ENCODE data around the gene LDLRAD3. TPM values are rescaled to one million over a fixed set of nuclear protein-coding genes. Genes with fewer than 3 reads are reported as not detected.

The LDLRAD3 gene
- total RNA-seq, 1 donor from 2014 or later: 3.9 TPM

DNA sequence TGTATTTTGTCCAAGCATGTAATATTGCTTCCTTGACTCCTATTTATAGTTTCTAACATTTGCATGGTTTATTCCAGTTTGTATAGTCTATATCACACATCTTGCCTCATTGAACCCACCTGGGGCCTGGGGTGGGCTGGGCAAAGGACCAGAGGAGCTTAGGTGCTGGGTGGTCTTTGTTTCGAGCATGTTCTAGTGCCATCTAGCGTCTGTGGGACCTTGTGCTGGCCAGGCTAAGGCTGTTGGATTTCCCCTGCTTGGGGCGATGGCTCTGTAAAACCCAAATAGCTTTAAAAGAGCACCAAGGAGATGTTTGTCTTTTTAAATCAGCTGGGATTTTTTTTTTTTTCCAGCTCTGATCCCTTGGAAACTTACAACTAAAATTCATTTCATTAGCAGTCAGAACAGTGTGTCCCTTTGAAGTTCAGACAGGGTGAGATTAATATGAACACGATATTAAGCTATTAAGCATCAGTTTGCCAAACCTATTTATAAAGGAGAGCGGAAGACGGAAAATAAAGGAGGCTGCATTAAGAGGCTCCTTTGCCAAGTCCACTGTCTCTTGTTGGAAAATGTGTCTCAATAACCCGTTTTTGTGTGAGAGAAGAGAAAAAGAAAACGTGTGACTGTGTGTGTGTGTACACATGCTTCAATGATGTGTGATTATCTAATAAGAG lies 188.0 kb downstream of the LDLRAD3 start:
- peak; percentile 39 for DNase-seq (ENCODE audit: low read depth)

DNA sequence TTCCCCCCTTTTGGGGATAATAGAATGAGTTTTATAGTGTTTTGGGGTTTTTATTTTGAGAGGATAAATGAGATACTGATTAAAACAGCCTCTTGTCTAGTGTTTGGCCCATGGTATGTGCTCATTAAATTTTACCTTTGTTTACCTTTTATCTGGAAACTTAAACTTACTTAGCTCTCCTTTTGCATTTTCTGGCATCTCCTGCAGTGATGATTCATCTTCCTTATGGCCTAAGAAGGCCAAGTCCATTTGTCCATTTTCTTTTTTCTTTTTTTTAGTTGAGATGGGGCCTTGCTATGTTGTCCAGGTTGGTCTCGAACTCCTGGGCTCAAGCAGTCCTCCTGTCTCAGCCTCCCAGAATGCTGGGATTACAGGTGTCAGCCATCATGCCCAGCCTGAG lies 189.1 kb downstream of the LDLRAD3 start:
- no peak for DNase-seq (ENCODE audit: low read depth)

DNA sequence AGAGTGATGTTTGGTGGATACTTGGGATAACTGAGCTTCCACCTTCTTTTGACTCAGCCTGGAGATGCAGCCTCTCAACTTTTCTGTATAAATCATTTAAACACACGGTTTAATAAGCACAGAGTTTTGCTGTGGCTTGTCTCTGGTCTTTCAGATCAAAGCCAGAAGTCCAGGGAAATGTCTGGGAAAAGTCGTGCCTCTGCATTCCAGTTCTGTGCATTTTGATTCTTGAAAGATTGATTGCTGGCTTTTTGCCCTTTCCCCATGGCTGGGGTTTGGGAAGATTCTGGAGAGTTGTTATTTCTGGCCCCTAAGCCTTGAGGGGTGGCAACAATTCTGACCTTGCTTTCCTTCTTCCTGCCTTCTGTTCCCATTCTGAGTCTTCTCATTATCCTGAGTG lies 191.2 kb downstream of the LDLRAD3 start:
- no peak for DNase-seq (ENCODE audit: low read depth)

DNA sequence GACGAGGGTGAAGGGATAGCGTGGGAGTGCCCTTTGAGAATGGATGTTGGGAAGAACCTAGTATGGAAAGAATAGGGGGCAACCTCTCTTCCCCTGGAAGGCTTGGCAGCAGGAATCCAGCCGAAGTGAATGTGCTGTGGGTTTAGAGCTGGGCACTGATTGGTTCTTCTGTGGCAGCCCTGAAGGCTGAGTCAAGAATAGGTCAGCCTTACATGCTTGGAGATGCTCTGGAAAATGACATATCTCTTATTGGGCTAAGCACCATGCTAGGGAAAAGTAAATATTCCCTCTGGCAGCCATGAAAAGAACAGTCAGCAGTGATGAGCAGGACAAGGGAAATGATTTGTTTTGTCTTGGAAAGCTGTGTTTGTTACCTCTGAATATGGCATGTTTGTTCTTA lies 195.9 kb downstream of the LDLRAD3 start:
- DNase-seq (ENCODE audit: low read depth): no peak

DNA sequence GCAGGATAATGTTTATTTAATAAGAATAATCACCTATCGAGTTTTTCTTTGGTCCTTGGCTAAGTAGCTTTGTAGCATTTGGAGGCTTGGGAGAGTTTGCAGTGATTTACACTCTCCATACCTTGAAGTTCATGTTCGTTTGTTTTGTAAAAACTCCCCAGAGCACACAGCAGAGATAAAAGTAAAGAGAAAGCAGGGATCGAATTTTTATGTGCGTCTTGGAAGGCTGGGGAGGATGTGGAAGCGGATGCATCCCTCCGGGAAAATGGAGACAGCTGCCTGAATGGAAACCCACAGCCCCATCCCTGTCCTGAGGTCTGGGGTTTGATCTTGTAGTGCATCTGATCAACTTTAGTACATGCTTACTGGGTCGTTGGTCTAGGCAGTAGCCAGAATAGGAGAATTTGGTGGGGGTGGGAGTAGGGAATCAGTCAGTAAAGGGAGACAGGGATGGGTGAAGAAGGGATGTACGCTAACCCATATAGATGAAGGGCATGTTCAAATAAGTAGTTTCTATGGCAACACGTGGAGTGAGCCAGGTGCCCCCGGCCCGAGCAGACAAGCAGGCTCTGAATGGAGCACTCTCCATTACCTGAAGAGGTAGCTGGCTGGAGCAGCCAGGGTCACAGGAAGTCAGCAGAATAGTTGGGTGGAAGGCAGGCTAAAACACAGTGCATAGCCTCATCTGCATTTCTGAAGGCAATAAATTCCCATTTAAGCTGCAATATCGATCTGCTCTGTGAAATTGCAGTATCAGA lies 197.5 kb downstream of the LDLRAD3 start:
- no peak for DNase-seq (ENCODE audit: low read depth)

DNA sequence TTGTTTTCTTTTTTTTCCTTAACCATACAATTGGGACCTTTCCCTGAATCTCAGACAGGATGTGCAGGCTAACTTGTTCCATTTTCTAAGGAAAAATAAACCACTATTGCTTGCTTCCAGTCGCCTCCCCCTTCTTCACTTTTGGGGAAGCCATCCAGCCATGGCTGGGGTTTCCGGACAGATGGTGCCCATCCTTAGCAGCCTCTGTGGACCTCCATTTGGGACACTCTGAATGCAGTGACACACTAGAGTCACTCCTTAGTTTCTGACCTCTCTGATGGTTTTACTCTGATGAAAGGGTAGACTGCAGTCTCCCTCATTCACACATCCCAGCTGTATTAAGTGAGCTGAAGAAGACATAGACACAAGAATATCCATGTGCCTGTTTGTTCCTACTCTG lies 198.1 kb downstream of the LDLRAD3 start:
- DNase-seq (ENCODE audit: low read depth): no peak

DNA sequence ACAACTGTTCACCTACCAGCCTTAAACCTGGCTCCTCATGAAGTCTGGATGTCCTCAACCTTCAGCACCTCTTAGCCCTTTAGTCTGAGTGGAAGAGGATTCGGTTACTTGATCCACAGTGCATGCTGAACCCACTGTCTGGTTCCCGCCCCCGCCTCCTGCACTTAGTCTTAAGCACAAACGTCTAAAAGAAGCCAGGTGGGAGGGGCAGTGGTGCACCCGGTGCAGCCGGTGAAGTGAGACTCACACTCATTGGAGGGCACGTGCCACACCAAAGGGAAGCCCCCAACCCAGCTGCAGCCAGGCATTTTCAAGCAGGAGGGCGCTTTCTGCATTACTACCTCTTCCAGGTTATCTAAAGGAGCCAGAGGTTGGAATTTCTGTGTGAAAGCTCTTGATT lies 198.6 kb downstream of the LDLRAD3 start:
- no peak for DNase-seq (ENCODE audit: low read depth)

DNA sequence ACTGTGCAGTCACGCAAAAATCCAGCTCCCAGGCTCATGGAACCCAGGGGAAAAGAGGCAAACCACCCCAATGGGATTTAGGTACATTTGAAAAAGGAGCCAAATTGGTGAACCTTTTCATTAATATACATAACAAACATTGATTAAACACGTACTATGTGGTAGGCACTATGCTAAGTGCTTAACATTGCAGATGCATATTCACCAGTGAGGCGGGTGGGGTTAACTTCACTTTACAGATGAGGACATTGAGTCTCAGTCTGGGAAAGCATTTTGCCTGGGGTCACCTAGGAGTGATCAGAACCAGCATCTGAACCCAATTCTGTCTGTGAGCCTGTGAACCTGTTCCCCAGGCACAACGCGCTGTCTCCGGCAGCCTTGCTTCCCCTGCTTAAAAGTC lies 199.0 kb downstream of the LDLRAD3 start:
- no peak for DNase-seq (ENCODE audit: low read depth)

DNA sequence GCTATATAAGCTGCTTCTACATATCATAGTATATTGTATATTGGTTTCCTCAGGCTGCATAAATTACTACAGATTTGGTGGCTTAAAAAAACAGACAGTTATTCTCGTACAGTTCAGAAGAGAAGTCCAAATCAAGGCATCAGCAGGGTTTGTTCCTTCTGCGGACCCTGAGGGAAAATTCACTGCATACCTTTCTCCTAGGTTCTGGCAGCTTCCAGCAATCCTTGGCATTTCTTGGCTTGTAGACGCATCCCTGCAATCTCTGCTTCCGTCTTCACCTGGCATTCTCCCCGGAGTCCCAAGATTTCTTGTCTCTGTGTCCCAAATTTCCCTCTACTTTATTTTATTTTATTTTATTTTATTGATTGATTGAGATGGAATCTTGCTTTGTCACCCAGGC lies 202.6 kb downstream of the LDLRAD3 start:
- DNase-seq (ENCODE audit: low read depth): peak; percentile 24

DNA sequence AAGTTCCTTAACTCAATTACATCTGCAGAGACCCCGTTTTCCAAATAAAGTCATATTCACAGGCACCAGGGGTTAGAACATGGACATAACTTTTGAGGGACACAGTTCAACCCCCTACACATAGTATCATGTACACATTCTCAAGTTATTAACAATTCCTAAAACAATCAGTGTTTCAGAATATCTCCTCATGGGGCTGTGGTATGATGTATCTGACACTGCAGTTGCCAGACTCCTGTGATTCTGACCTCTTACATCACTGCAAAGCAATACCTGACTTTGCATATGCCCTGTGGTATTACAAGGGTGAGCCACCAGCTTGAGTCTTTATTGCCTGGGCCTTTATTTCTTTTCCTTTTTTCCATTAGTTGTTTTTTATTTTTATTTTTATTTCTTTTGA lies 203.6 kb downstream of the LDLRAD3 start:
- DNase-seq (ENCODE audit: low read depth): peak; percentile 43

DNA sequence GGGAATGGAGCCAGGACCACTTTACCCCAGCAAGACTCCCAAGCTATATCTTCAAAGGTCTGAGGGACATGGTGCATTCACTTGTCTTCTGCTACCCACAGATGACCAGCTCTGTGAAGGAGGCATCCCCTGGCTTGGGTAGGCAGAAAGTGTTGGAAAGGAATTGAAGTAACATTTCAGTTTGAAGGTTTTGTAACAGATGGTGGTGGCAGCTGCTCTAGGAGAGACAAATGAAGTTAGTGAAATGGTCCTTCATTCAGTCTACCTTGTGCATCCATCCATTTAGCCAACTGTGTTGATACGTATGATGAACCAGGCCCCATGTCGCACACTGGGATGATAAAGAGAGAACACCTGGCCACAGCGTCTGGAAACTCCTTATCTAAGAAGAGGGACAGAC lies 204.8 kb downstream of the LDLRAD3 start:
- no peak for DNase-seq (ENCODE audit: low read depth)

DNA sequence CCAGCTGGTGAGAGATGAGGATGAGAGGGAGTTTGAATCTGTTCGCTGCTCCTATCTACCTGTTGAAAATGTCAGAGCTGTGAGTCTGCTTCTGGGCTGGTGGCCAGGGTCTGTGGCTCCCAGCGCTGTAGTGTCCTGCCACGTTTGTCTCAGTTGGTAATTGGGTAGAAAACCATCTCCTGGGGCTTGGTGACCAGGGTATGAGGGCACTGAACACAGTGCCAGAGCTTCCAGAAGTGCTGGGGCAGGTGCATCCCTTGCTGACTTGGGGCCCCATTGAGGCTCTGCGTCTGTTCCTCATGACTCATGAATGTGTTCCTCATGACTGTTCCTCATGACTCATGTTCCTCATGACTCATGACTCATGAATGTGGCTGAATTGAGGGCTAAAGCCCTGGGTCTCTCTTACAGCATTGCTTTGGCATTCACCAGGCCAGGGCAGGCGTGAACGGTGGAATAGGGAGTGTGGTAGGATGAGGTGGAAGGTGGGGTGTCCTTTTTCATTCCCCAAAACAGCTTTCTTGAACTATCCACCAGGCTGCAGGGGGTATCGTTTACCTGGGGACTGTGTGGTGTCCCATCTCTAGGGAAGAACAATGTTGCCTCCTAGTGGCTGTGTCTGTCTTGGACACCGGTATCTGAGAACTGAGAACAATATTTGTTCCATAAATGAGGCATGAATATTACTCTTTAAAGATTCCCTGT lies 205.8 kb downstream of the LDLRAD3 start:
- peak; percentile 99 for DNase-seq (ENCODE audit: low read depth)

DNA sequence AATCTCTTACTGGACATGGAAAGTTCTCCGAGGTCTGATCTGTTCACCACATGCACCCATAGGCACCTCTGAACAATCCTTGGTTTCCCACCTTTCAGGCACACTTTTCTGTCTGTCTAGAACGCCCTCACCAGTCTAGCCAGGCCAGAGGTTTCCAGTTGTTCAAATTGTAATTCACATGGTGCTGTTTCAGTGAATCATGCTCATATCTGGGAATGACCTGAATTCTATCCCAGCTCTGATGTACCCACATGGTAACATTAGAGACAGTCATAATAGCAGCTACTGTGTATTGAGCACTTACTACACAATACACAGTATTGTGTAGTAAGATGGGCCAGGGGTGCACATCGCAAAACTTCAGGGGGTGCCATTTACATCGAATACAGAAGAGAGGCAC lies 207.1 kb downstream of the LDLRAD3 start:
- peak; percentile 47 for DNase-seq (ENCODE audit: low read depth)

DNA sequence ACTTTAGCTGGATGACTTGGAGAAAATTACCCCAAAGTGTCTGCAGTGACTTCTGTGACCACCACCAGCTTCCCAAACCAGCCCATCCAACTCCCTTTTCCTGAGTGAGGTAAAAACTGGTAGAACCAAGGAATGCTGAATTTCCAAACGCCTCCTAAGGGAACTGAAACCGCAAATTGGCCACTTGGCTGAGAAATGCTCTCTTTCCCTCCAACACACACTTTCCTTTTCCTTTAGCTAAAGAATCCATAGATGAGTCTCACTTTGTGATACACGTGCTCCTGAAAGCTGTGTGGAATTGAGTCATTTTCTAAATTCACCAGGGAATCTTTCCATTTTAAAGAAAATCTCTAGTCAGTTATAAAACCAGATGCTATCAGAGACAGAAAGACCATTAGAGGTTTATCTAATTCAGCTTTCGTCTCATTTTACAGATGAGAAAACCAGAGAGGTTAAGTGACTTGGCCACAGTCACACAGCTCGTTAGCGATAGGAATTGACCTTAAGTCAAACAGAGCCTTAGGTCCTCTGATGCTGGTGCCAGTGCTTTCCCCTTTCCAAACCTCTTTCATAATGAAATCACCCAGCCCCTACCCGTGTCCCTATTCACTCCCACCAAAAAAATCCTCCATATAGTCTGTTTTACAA lies 208.2 kb downstream of the LDLRAD3 start:
- DNase-seq (ENCODE audit: low read depth): no peak

DNA sequence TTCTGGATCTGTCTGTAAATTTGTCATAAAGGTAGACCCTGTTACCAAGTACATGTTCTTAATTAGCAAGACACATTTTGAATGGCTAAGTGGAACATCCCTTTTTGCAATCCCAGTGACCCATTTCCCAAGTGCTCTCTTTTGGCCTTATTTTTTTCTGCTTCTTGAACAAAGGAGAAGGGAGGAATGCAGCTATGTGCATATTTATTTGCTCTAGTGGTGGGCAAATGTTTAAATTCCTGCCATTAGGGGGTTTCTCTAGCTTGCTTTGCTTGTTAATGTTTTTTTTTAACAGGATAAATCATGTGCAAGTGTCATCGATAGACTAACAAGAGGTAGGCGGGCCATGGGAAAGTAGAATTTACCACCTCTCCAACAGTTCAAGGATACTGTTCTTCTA lies 209.7 kb downstream of the LDLRAD3 start:
- DNase-seq (ENCODE audit: low read depth): peak; percentile 35

DNA sequence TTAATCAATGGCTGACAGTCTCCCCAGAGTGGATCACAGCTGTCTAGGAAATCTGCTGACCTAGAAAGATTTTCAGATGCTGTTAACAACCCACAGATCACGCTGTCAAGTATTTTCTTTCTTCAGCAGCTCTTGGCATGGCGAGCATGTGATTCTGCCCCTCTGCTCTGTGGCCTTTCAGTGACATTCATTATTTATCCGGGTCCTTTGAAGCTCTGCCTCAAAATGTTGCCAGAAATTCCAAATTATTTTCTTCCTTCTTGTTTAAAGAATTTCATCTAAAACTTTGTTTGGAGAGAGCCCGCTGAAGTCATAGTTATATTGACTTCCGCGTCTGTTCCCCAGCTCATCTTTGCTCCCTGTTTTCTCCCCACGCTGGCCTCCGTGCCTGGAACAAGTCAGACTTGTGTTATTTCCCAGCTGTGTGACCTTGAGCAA lies 211.3 kb downstream of the LDLRAD3 start:
- DNase-seq (ENCODE audit: low read depth): no peak

DNA sequence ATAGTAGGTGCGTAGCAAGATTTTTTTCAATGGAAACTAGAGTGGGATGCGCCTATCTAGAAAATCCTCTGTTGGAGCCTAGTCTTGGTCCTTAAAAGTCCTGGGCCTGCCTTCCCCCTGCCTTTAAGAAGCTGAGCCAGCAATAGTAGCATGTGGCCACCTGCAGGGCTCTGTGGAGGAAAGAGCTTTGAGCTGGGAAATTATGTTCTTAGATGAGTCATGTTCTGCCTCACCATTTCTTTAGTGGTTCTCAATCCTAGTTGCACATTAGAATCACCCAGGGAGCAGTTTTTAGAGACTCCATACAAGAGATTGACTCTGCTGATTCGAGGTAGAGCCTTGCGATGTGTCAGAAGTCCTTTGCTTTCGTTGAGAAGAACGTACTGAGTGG lies 211.9 kb downstream of the LDLRAD3 start:
- DNase-seq (ENCODE audit: low read depth): peak; percentile 44

DNA sequence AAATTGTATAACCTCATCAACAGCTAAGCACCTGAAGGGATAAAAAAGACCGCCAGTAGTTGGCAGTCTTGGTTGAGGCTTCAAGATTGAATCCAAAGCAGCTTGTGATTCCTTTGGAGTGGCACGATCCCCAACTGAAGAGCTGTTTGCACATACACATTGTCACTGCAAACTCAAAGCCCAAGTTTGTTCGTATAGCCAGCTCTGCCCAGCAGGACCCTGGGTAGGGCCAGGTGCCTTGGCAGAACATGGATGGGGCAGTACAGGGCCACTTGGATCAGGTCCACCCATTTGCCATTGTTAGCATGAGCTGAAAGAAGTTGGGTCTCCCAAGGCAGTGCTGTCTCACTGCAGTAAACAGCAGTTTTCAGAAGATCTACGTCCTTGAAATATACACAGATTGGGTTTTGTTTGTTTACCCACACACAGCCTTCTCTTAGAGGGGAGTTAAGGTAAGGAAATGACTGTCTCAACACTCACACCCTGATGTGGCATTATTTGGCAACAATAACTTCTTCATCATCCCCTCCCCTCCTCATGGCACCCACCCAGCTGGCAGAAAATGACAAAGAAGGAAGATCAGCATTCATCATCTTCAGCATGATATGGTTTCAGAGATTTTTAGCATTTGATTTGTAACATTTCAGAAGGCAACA lies 212.4 kb downstream of the LDLRAD3 start:
- DNase-seq (ENCODE audit: low read depth): no peak

DNA sequence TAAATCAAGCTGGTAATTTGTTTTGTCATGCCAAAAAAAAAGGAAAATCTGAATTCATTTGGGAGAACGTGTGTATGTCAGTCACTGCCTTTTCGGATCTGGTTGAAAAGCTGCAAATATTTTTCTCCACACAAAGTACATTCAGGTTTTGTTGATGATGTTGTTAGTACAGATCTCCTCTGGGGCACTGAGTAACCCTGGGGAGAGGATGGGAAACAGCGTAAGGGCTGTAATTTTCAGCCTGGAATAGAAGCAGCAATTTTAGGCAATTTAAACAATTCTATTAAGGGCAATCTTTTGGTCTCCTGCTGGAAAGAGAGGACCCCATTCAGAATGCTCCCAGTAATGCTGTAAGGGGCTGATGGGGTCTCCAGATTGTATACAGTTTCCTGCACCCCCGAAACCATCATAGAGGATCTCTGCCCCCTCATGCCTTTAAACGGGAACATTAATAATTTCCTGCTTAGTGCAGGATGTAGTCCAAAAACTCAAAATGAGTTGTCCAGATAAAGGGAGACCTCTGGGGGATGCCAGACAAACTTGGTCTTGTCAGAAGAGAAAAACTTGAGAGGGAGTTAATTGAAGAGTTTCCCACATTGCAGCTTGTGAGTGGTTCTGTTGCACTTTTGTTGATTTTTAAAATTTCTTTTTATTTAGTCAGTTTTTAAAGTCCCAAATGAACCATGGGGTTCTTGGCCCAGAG lies 213.1 kb downstream of the LDLRAD3 start:
- DNase-seq (ENCODE audit: low read depth): no peak

DNA sequence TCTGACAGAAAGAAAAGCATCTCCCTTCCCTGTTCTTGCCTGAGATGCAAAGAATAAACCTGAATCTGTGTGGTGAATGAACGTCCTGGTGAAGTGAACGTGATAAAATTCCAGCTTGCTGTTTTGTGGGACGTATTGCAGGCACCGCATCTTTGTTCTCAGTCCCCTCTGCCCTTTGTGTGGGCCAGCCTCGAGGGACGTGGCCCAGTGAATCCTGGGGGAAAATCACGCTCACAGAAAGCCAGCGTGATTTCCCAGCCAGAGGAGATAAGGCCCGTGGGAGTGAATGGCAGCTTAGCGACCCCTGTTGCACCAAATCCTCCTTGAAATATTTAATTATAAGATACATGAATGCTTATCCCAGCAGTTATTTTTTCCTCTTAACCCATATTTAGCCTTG lies 216.2 kb downstream of the LDLRAD3 start:
- DNase-seq (ENCODE audit: low read depth): no peak

DNA sequence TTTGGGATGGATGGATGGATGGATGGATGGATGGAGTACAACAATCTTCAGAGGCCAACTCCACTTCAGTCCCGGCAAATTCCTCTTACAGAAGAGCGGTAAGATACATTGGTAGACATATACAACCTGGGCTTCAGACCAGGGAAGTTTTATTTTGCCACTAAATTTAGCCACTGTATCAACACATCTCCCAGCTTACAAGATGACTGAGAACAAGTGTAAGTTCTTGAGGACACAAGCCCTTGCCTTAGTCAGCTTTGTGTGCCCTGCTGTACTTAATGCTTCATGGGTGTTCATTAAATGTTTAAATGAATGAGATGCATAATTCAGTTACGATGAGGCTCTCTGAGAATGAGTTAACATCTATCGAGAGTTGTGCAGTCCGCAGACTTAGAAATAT lies 217.7 kb downstream of the LDLRAD3 start:
- no peak for DNase-seq (ENCODE audit: low read depth)
